ENCODE measurements around the gene ABHD17A. TPM values are rescaled to one million over a fixed set of nuclear protein-coding genes. Genes with fewer than 3 reads are reported as not detected.
A peak's percentile ranks its signal among the peaks of the same experiment; 100 is the strongest.
"Not testable (repeated sequence)": the region's sequence is repeated elsewhere in the genome, so short reads cannot be mapped to it uniquely, and the experiment has no call there.

The ABHD17A gene
- 51.1 and 58.3 TPM in 2 replicates for total RNA-seq (2014; rRNA removed; shearing (Covaris generic); ENCODE audit: low replicate concordance)

GRCh38 chr19:1885398-1886119 is at the start of gene ABHD17A:
Gene ABHD17A (minus strand): TSS chr19:1885496. CDS start chr19:1881566, 3,930 bp downstream.
- in situ Hi-C loops (cut with HindIII; ENCODE audit: low pct_unique_long_range_greater_than_20kb, low sequenced_read_pairs) = not testable (repeated sequence)
- peak; percentile 75 for DNase-seq (ENCODE audit: low read depth)

- in situ Hi-C loops (cut with HindIII; ENCODE audit: low pct_unique_long_range_greater_than_20kb, low sequenced_read_pairs) = no loop called here
These were observed 48.6 kb upstream of the ABHD17A start for GRCh38 chr19:1933942-1934341.

GRCh38 chr19:1933244-1933643 is 47.9 kb upstream of the ABHD17A start:
- in situ Hi-C loops (cut with HindIII; ENCODE audit: low pct_unique_long_range_greater_than_20kb, low sequenced_read_pairs) = no loop called here
- DNase-seq (ENCODE audit: low read depth) = no peak

More at GRCh38 chr19:1933942-1934341, 48.6 kb upstream of the ABHD17A start:
- DNase-seq (ENCODE audit: low read depth) = no peak

- no peak for DNase-seq (ENCODE audit: low read depth)
- in situ Hi-C loops (cut with HindIII; ENCODE audit: low pct_unique_long_range_greater_than_20kb, low sequenced_read_pairs) = no loop called here
These were observed 47.1 kb upstream of the ABHD17A start for GRCh38 chr19:1932395-1932794.

GRCh38 chr19:1931445-1931844 is 46.1 kb upstream of the ABHD17A start:
- in situ Hi-C loops (cut with HindIII; ENCODE audit: low pct_unique_long_range_greater_than_20kb, low sequenced_read_pairs) = no loop called here
- no peak for DNase-seq (ENCODE audit: low read depth)

GRCh38 chr19:1929021-1929742 is 43.9 kb upstream of the ABHD17A start:
- in situ Hi-C loops (cut with HindIII; ENCODE audit: low pct_unique_long_range_greater_than_20kb, low sequenced_read_pairs) = no loop called here
- DNase-seq (ENCODE audit: low read depth) = peak; percentile 65

GRCh38 chr19:1925544-1925943 is 40.2 kb upstream of the ABHD17A start:
- in situ Hi-C loops (cut with HindIII; ENCODE audit: low pct_unique_long_range_greater_than_20kb, low sequenced_read_pairs) = no loop called here

GRCh38 chr19:1924320-1924961 is 39.1 kb upstream of the ABHD17A start:
- in situ Hi-C loops (cut with HindIII; ENCODE audit: low pct_unique_long_range_greater_than_20kb, low sequenced_read_pairs) = no loop called here
- DNase-seq (ENCODE audit: low read depth) = no peak

More at GRCh38 chr19:1925544-1925943, 40.2 kb upstream of the ABHD17A start:
- no peak for DNase-seq (ENCODE audit: low read depth)

- DNase-seq (ENCODE audit: low read depth) = no peak
- in situ Hi-C loops (cut with HindIII; ENCODE audit: low pct_unique_long_range_greater_than_20kb, low sequenced_read_pairs) = no loop called here
These were observed 38.0 kb upstream of the ABHD17A start for GRCh38 chr19:1923319-1923718.

- DNase-seq (ENCODE audit: low read depth) = no peak
- in situ Hi-C loops (cut with HindIII; ENCODE audit: low pct_unique_long_range_greater_than_20kb, low sequenced_read_pairs) = no loop called here
These were observed 37.5 kb upstream of the ABHD17A start for GRCh38 chr19:1922803-1923202.

- in situ Hi-C loops (cut with HindIII; ENCODE audit: low pct_unique_long_range_greater_than_20kb, low sequenced_read_pairs) = no loop called here
- no peak for DNase-seq (ENCODE audit: low read depth)
These were observed 36.5 kb upstream of the ABHD17A start for GRCh38 chr19:1921825-1922224.

GRCh38 chr19:1921326-1921725 is 36.0 kb upstream of the ABHD17A start:
- no peak for DNase-seq (ENCODE audit: low read depth)
- in situ Hi-C loops (cut with HindIII; ENCODE audit: low pct_unique_long_range_greater_than_20kb, low sequenced_read_pairs) = no loop called here

GRCh38 chr19:1920644-1921043 is 35.3 kb upstream of the ABHD17A start:
- in situ Hi-C loops (cut with HindIII; ENCODE audit: low pct_unique_long_range_greater_than_20kb, low sequenced_read_pairs) = no loop called here
- DNase-seq (ENCODE audit: low read depth) = no peak

- no peak for DNase-seq (ENCODE audit: low read depth)
- in situ Hi-C loops (cut with HindIII; ENCODE audit: low pct_unique_long_range_greater_than_20kb, low sequenced_read_pairs) = no loop called here
These were observed 33.7 kb upstream of the ABHD17A start for GRCh38 chr19:1918975-1919374.

GRCh38 chr19:1917926-1918325 is 32.6 kb upstream of the ABHD17A start:
- DNase-seq (ENCODE audit: low read depth) = no peak
- in situ Hi-C loops (cut with HindIII; ENCODE audit: low pct_unique_long_range_greater_than_20kb, low sequenced_read_pairs) = no loop called here

GRCh38 chr19:1917146-1917545 is 31.9 kb upstream of the ABHD17A start:
- in situ Hi-C loops (cut with HindIII; ENCODE audit: low pct_unique_long_range_greater_than_20kb, low sequenced_read_pairs) = no loop called here
- no peak for DNase-seq (ENCODE audit: low read depth)

- in situ Hi-C loops (cut with HindIII; ENCODE audit: low pct_unique_long_range_greater_than_20kb, low sequenced_read_pairs) = no loop called here
These were observed 29.6 kb upstream of the ABHD17A start for GRCh38 chr19:1914826-1915341.

GRCh38 chr19:1913781-1914577 is 28.7 kb upstream of the ABHD17A start:
- no peak for DNase-seq (ENCODE audit: low read depth)
- in situ Hi-C loops (cut with HindIII; ENCODE audit: low pct_unique_long_range_greater_than_20kb, low sequenced_read_pairs) = no loop called here

More at GRCh38 chr19:1914826-1915341, 29.6 kb upstream of the ABHD17A start:
- DNase-seq (ENCODE audit: low read depth) = no peak

All from Caki2 (cell line).